ENCODE data around the gene FXYD3.

The FXYD3 gene

DNA sequence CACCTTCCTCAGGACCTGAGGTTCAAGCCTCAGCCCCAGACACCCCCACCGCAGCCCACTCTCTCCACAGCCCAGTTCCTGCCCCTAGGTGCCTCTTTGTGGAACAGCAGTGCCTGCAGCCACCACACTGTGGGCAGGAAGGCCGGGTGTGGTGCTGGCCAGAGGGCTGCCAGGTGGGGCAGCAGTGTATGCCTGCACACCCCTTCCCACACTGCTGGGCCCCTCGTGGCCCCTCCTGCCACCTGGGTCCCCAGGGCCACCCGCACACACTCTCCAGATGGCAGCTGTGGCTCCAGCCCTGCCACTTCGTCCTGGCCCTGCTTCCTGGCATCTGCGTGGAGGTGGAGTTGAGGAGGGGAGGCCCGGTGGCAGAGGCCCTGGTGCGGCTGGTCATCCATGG, 39.0 kb upstream of the FXYD3 start:
- no peak for TF ChIP-seq CTCF (conservative IDR thresholded peaks at IDR 0.05; ENCODE audit: low read depth, low read length)
- Histone ChIP-seq H4K20me1 (ENCODE audit: insufficient read depth) (no peaks in the 10 kb centered on the region), H3K27me3 (ENCODE audit: insufficient read depth, low read depth) (peaks cover 36% of the 10 kb centered on the region; the same call in 1 of the 2 replicates), H3K27ac (no peak overlapping the region), H3K79me2 (ENCODE audit: insufficient read depth, low read depth) (no peaks in the 10 kb centered on the region), H3K4me2 (no peak overlapping the region), H3K9ac (no peak overlapping the region), H3K4me1 (ENCODE audit: low read depth, poor library complexity, severe bottlenecking) (no peaks in the 10 kb centered on the region), H3K36me3 (ENCODE audit: insufficient read depth) (no peaks in the 10 kb centered on the region), H3K4me3 (IDR thresholded peaks at IDR 0.05; ENCODE audit: insufficient read depth, low read depth, low read length) (no peak overlapping the region), H2AFZ (ENCODE audit: low read depth) (no peak overlapping the region)

DNA sequence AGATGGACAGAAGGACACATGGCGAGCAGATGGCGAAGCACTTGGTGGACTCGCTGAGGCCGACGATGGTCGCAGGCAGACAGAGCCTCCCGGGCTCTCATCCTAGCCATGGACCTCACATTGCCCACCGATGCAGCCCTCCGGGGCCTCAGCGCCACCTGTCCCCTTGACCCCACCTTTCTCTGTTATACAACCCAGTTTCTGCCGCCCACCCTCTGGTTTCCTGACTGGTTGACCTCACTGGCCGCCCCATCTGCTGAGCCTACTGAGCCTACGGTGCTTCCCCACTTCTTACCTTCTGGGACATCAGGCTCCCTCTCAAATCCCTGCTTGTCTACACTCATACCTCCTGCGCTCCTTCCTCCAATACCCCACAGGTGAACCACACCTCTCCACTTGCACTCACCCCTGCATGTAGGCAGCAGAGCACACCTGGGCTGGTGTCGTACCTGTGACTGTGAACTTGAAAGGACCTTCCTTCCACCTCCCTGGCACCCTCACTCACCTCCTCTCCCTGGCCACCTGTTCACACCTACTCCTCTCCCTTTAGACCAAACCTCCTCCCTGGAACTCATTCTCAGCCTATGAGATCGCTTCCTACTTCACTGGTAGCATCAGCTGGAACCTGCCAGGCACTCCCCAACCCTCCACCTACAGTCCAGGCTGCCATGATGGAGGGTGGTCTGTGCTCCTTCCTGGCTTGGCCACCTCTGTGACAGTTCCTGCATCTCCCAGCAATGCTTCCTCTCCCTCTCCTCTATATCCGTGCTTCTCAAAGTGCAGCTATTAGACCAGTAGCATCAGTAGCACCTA, 38.0 kb upstream of the FXYD3 start:
- Histone ChIP-seq H3K4me2 (no peak overlapping the region), H2AFZ (ENCODE audit: low read depth) (no peak overlapping the region), H3K27me3 (ENCODE audit: insufficient read depth, low read depth) (peaks cover 38% of the 10 kb centered on the region; the same call in 1 of the 2 replicates), H4K20me1 (ENCODE audit: insufficient read depth) (no peaks in the 10 kb centered on the region), H3K9ac (no peak overlapping the region), H3K36me3 (ENCODE audit: insufficient read depth) (no peaks in the 10 kb centered on the region), H3K27ac (no peak overlapping the region), H3K4me1 (ENCODE audit: low read depth, poor library complexity, severe bottlenecking) (no peaks in the 10 kb centered on the region), H3K4me3 (IDR thresholded peaks at IDR 0.05; ENCODE audit: insufficient read depth, low read depth, low read length) (no peak overlapping the region), H3K79me2 (ENCODE audit: insufficient read depth, low read depth) (no peaks in the 10 kb centered on the region)
- TF ChIP-seq CTCF (conservative IDR thresholded peaks at IDR 0.05; ENCODE audit: low read depth, low read length) = no peak

- H3K36me3 ChIP-seq (ENCODE audit: insufficient read depth) = no peaks in the 10 kb centered on the region
- TF ChIP-seq CTCF (conservative IDR thresholded peaks at IDR 0.05; ENCODE audit: low read depth, low read length) = no peak
- no peak overlapping the region for H2AFZ ChIP-seq (ENCODE audit: low read depth)
- H3K79me2 ChIP-seq (ENCODE audit: insufficient read depth, low read depth) = no peaks in the 10 kb centered on the region
- no peak overlapping the region for H3K9ac ChIP-seq
- no peak overlapping the region for H3K4me2 ChIP-seq
- H3K4me1 ChIP-seq (ENCODE audit: low read depth, poor library complexity, severe bottlenecking) = no peaks in the 10 kb centered on the region
- H3K27ac ChIP-seq = no peak overlapping the region
- peaks cover 32% of the 10 kb centered on the region; the same call in 1 of the 2 replicates for H3K27me3 ChIP-seq (ENCODE audit: insufficient read depth, low read depth)
- H4K20me1 ChIP-seq (ENCODE audit: insufficient read depth) = no peaks in the 10 kb centered on the region
- no peak overlapping the region for H3K4me3 ChIP-seq (IDR thresholded peaks at IDR 0.05; ENCODE audit: insufficient read depth, low read depth, low read length)
These were observed 35.8 kb upstream of the FXYD3 start for GRCh38 chr19:35079826-35080225.

GRCh38 chr19:35080613-35081170, 34.9 kb upstream of the FXYD3 start:
- Histone ChIP-seq H3K4me1 (ENCODE audit: low read depth, poor library complexity, severe bottlenecking) (no peaks in the 10 kb centered on the region), H2AFZ (ENCODE audit: low read depth) (no peak overlapping the region), H3K4me2 (no peak overlapping the region), H3K27me3 (ENCODE audit: insufficient read depth, low read depth) (peaks cover 36% of the 10 kb centered on the region; the same call in 1 of the 2 replicates), H3K27ac (no peak overlapping the region), H4K20me1 (ENCODE audit: insufficient read depth) (no peaks in the 10 kb centered on the region), H3K79me2 (ENCODE audit: insufficient read depth, low read depth) (no peaks in the 10 kb centered on the region), H3K4me3 (IDR thresholded peaks at IDR 0.05; ENCODE audit: insufficient read depth, low read depth, low read length) (no peak overlapping the region), H3K9ac (no peak overlapping the region), H3K36me3 (ENCODE audit: insufficient read depth) (no peaks in the 10 kb centered on the region)
- TF ChIP-seq CTCF (conservative IDR thresholded peaks at IDR 0.05; ENCODE audit: low read depth, low read length) = no peak
